Subcutaneous abdominal adipose tissue (tissue), 5 donors: ENCODE results near the gene TEPSIN.

ENCODE experiments used
- H3K27ac ChIP-seq: one replicate; pipeline ENCODE4 v1.7.0; 2013; ENCODE audit warnings: low read depth, mild to moderate bottlenecking, inconsistent platforms, low read length, moderate library complexity
- H3K27me3 ChIP-seq, 5 donors: one replicate each; pipeline ENCODE4 v1.7.0; 2013; ENCODE audit warnings: low read length in 5 of 5, inconsistent platforms in 1 of 5; ENCODE audit not compliant: control insufficient read depth in 5 of 5, insufficient read depth in 4 of 5
- H3K36me3 ChIP-seq, 5 donors: one replicate each; pipeline ENCODE4 v1.7.0; 2013; ENCODE audit warnings: low read length in 5 of 5; ENCODE audit not compliant: control insufficient read depth in 5 of 5, insufficient read depth in 5 of 5
- H3K4me1 ChIP-seq, 5 donors: one replicate each; pipeline ENCODE4 v1.7.0; 2013; ENCODE audit warnings: low read length in 5 of 5, mild to moderate bottlenecking in 3 of 5, moderate library complexity in 1 of 5; ENCODE audit not compliant: control insufficient read depth in 5 of 5, insufficient read depth in 5 of 5
- H3K4me3 ChIP-seq, 5 donors: one replicate each; pipeline ENCODE4 v1.7.0; 2013; ENCODE audit warnings: low read length in 5 of 5, low read depth in 1 of 5
- H3K9ac ChIP-seq, 5 donors: one replicate each; pipeline ENCODE4 v1.7.0; 2013; ENCODE audit warnings: low read length in 5 of 5, mild to moderate bottlenecking in 4 of 5, moderate library complexity in 3 of 5
- H3K9me3 ChIP-seq, 5 donors: one replicate each; pipeline ENCODE4 v1.7.0; 2013; ENCODE audit warnings: low read length in 5 of 5; ENCODE audit not compliant: control insufficient read depth in 5 of 5
- donor health status: healthy.
- donor health status: healthy.
- donor health status: healthy.
- donor health status: healthy.
- donor health status: healthy.

Gene TEPSIN

DNA sequence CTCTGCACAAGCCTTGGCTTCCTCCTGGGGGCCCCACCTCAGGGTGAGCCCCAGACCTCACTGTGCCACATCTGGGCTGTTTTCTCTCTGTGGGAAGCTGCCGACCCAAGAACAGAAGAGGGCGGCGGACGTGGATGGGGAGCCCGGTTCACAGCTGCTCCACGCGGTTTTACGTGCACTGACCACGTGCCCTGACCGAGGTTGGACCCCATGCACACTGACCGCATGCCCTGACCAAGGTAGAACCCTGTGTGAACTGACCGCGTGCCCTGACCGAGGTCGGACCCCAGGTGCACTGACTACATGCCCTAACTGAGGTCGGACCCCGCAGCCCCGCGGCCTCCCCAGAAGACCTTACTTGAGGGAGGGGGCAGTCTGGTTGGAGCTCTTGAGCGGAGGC lies 35.7 kb downstream of the TEPSIN start:
- no peaks in the 10 kb centered on the region for H3K9me3 ChIP-seq
- H3K36me3 ChIP-seq = peaks cover 0 to 31% (median 11%) of the 10 kb centered on the region in 5 donors
- peaks cover 0 to 21% (median 6%) of the 10 kb centered on the region in 5 donors for H3K4me1 ChIP-seq
- no peak overlapping the region for H3K4me3 ChIP-seq
- no peaks in the 10 kb centered on the region for H3K27me3 ChIP-seq
- H3K27ac ChIP-seq = no peak overlapping the region
- H3K9ac ChIP-seq = no peak overlapping the region

DNA sequence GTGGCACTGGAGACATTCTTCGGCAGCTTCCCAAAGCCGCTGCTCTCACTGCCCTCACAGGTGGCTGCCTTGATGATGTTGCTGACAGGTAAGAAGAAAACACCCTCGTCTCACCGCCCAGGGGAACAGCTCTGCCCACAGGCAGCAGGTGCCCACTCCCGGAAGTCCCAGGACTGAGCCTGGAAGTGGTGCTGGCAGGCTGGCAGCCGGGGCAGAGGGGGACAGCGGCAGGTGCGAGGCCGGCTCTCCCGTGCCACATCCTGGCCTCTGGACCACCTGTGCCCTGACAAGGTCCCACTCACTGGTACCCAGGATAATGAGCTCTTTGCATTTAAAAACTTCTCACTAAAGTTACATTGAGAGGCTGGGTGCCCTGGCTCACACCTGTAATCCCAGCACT lies 36.5 kb downstream of the TEPSIN start:
- Histone ChIP-seq H3K9me3 (no peaks in the 10 kb centered on the region), H3K27ac (no peak overlapping the region), H3K9ac (no peak overlapping the region), H3K27me3 (no peaks in the 10 kb centered on the region), H3K4me1 (peaks cover 0 to 29% (median 6%) of the 10 kb centered on the region in 5 donors), H3K36me3 (peaks cover 0 to 36% (median 11%) of the 10 kb centered on the region in 5 donors), H3K4me3 (no peak overlapping the region)

- peaks cover 0 to 39% (median 7%) of the 10 kb centered on the region in 5 donors for H3K4me1 ChIP-seq
- H3K27ac ChIP-seq = no peak overlapping the region
- no peak overlapping the region for H3K4me3 ChIP-seq
- peaks cover 0 to 31% (median 9%) of the 10 kb centered on the region in 5 donors for H3K36me3 ChIP-seq
- no peaks in the 10 kb centered on the region for H3K27me3 ChIP-seq
- H3K9ac ChIP-seq = no peak overlapping the region
- no peaks in the 10 kb centered on the region for H3K9me3 ChIP-seq
These were observed 37.9 kb downstream of the TEPSIN start for GRCh38 chr17:81200695-81201580.

GRCh38 chr17:81200201-81200600 lies 38.7 kb downstream of the TEPSIN start:
- no peaks in the 10 kb centered on the region for H3K27me3 ChIP-seq
- H3K9me3 ChIP-seq = no peaks in the 10 kb centered on the region
- peaks cover 0 to 39% (median 7%) of the 10 kb centered on the region in 5 donors for H3K4me1 ChIP-seq
- no peak overlapping the region for H3K4me3 ChIP-seq
- H3K36me3 ChIP-seq = peaks cover 0 to 36% (median 9%) of the 10 kb centered on the region in 5 donors
- no peak overlapping the region for H3K9ac ChIP-seq
- no peak overlapping the region for H3K27ac ChIP-seq

- Histone ChIP-seq H3K36me3 (peaks cover 0 to 40% (median 9%) of the 10 kb centered on the region in 5 donors), H3K4me1 (peaks cover 0 to 39% (median 7%) of the 10 kb centered on the region in 5 donors), H3K4me3 (no peak overlapping the region), H3K27ac (no peak overlapping the region), H3K9ac (no peak overlapping the region), H3K9me3 (no peaks in the 10 kb centered on the region), H3K27me3 (no peaks in the 10 kb centered on the region)
These were observed 39.4 kb downstream of the TEPSIN start for GRCh38 chr17:81199482-81199830.

GRCh38 chr17:81198826-81199481 lies 39.9 kb downstream of the TEPSIN start:
- Histone ChIP-seq H3K27me3 (no peaks in the 10 kb centered on the region), H3K9ac (no peak overlapping the region), H3K36me3 (peaks cover 0 to 39% (median 9%) of the 10 kb centered on the region in 5 donors), H3K9me3 (no peaks in the 10 kb centered on the region), H3K4me3 (no peak overlapping the region), H3K4me1 (peaks cover 0 to 39% (median 7%) of the 10 kb centered on the region in 5 donors), H3K27ac (no peak overlapping the region)

- no peak overlapping the region for H3K27ac ChIP-seq
- H3K9me3 ChIP-seq = no peaks in the 10 kb centered on the region
- no peak overlapping the region for H3K9ac ChIP-seq
- H3K36me3 ChIP-seq = peaks cover 0 to 29% (median 8%) of the 10 kb centered on the region in 5 donors
- H3K4me1 ChIP-seq = peaks cover 0 to 43% (median 11%) of the 10 kb centered on the region in 5 donors
- H3K27me3 ChIP-seq = no peaks in the 10 kb centered on the region
- no peak overlapping the region for H3K4me3 ChIP-seq
These were observed 40.9 kb downstream of the TEPSIN start for GRCh38 chr17:81197831-81198490.

- Histone ChIP-seq H3K9me3 (no peaks in the 10 kb centered on the region), H3K9ac (no peak overlapping the region), H3K27me3 (no peaks in the 10 kb centered on the region), H3K4me3 (peak overlapping the region in 1 of 5 donors; percentile 34), H3K36me3 (peaks cover 0 to 28% (median 8%) of the 10 kb centered on the region in 5 donors), H3K4me1 (peaks cover 0 to 43% (median 14%) of the 10 kb centered on the region in 5 donors), H3K27ac (no peak overlapping the region)
These were observed 41.5 kb downstream of the TEPSIN start for GRCh38 chr17:81197409-81197795.

GRCh38 chr17:81196505-81197408 lies 42.1 kb downstream of the TEPSIN start:
- Histone ChIP-seq H3K9me3 (no peaks in the 10 kb centered on the region), H3K4me3 (peak overlapping the region in 1 of 5 donors; percentile 34), H3K36me3 (peaks cover 0 to 28% (median 8%) of the 10 kb centered on the region in 5 donors), H3K27ac (no peak overlapping the region), H3K9ac (no peak overlapping the region), H3K4me1 (peaks cover 0 to 43% (median 14%) of the 10 kb centered on the region in 5 donors), H3K27me3 (no peaks in the 10 kb centered on the region)
